HepG2 (cell line): ENCODE data around the gene CAMK2A. TPM values are rescaled to one million over a fixed set of nuclear protein-coding genes. Genes with fewer than 3 reads are reported as not detected.

Source experiments
- ATAC-seq: fragments of 200-7000 bp; cut with Tn5 transposase; 3 replicates; pipeline ENCODE4 v1.9.1; 2020; ENCODE audit warnings: mild to moderate bottlenecking, moderate library complexity
- BruUV-seq: library from RNA; stranded (reverse); fragments of 400-500 nt; replicated peaks from 2 replicates; lab custom pipeline; 2021; lab: Mats Ljungman, UMichigan
- CTCF ChIA-PET: fragments of 300-600 bp; formaldehyde crosslinking; extraction: SDS; loops from one replicate; lab custom pipeline; 2021; ENCODE audit warnings: low total read pairs, inconsistent platforms, low intra/inter-chr PET ratio; lab: Yijun Ruan, JAX
- POLR2A ChIA-PET: fragments of 350-600 bp; sonication (Branson Sonifier 250); formaldehyde crosslinking; loops from one replicate; lab custom pipeline; 2020; ENCODE audit warnings: antibody characterized with exemption, inconsistent platforms; lab: Yijun Ruan, JAX
- DNase-seq: peaks from one replicate; pipeline ENCODE4 v3.0.0-alpha.2; 2015; ENCODE audit warnings: low spot score
- FAIRE-seq: peaks from 3 replicates; lab custom pipeline; 2011; peaks lifted over from hg19 to GRCh38; lab: Jason Lieb, UNC
- H2AFZ ChIP-seq: one replicate; pipeline ENCODE4 v1.6.1; 2011; ENCODE audit warnings: low read length, inconsistent platforms
- H3K27ac ChIP-seq: fragments of 300-600 bp; 3 replicates; pipeline ENCODE4 v1.8.0; 2011; ENCODE audit warnings: mixed run types, mild to moderate bottlenecking, mixed read lengths, low read length, inconsistent platforms; ENCODE audit not compliant: insufficient read depth; ENCODE audit errors: extremely low read length
- H3K27me3 ChIP-seq, 2 experiments: fragments of 200-600 bp in 1 of 2; 2 replicates in 1 of 2; 3 replicates in 1 of 2; pipeline versions ENCODE4 v1.6.0 to v1.8.0; 2011; ENCODE audit warnings: low read length in 2 of 2, mild to moderate bottlenecking in 2 of 2, moderate library complexity in 2 of 2, inconsistent platforms in 1 of 2; ENCODE audit not compliant: insufficient read depth in 2 of 2, control insufficient read depth in 1 of 2
- H3K36me3 ChIP-seq, 2 experiments: fragments of 200-600 bp in 1 of 2; replicated peaks in 1 of 2; 2 replicates in 1 of 2; 3 replicates in 1 of 2; pipeline versions ENCODE4 v1.5.1 to v1.8.0; 2011; ENCODE audit warnings: low read length in 2 of 2, inconsistent platforms in 1 of 2; ENCODE audit not compliant: insufficient read depth in 2 of 2, control insufficient read depth in 1 of 2
- H3K4me1 ChIP-seq: 2 replicates; pipeline ENCODE4 v1.5.1; 2012; ENCODE audit warnings: low read length, inconsistent platforms; ENCODE audit not compliant: insufficient read depth
- H3K4me2 ChIP-seq: 2 replicates; pipeline ENCODE4 v1.6.0; 2011; ENCODE audit warnings: low read depth, low read length, inconsistent platforms
- H3K4me3 ChIP-seq, 3 experiments: fragments of 200-600 bp in 1 of 3; sonication (generic), shearing (Covaris generic) in 1 of 3; replicated peaks in 1 of 3; 2 replicates each; pipeline ENCODE4 v1.5.1; 2011 to 2016; ENCODE audit warnings: low read length in 3 of 3, inconsistent platforms in 2 of 3, low read depth in 2 of 3, mild to moderate bottlenecking in 2 of 3, control low read depth in 1 of 3, mixed read lengths in 1 of 3; ENCODE audit not compliant: insufficient read depth in 1 of 3
- H3K79me2 ChIP-seq: one replicate; pipeline ENCODE4 v1.6.1; 2011; ENCODE audit warnings: low read length, inconsistent platforms; ENCODE audit not compliant: insufficient read depth
- H3K9ac ChIP-seq: 2 replicates; pipeline ENCODE4 v1.6.0; 2011; ENCODE audit warnings: mild to moderate bottlenecking, low read depth, low read length, inconsistent platforms; ENCODE audit not compliant: insufficient read depth
- H3K9me3 ChIP-seq: 2 replicates; pipeline ENCODE4 v1.5.1; 2012; ENCODE audit warnings: mild to moderate bottlenecking, low read length
- H4K20me1 ChIP-seq: 2 replicates; pipeline ENCODE4 v1.6.0; 2011; ENCODE audit warnings: inconsistent platforms, mild to moderate bottlenecking, low read length, moderate library complexity; ENCODE audit not compliant: insufficient read depth
- ASH2L ChIP-seq: fragments of 300-600, 200-600 bp; sonication (generic); IDR thresholded peaks from 2 replicates; pipeline ENCODE4 v1.7.0; 2017; ENCODE audit warnings: low read depth, mild to moderate bottlenecking, moderate library complexity, mixed read lengths, low read length; ENCODE audit not compliant: insufficient read length
- KLF15 ChIP-seq: sonication (generic); formaldehyde crosslinking; IDR thresholded peaks from 2 replicates; pipeline ENCODE4 v1.8.1; 2023; ENCODE audit warnings: borderline replicate concordance, mild to moderate bottlenecking, inconsistent platforms, missing genetic modification reagents, mixed read lengths
- MTF2 ChIP-seq: sonication (generic); formaldehyde crosslinking; IDR thresholded peaks from 2 replicates; pipeline ENCODE4 v1.5.0; 2020; ENCODE audit warnings: missing genetic modification reagents, borderline replicate concordance
- MXI1 ChIP-seq: IDR thresholded peaks from 3 replicates; pipeline ENCODE4 v1.6.1; 2012; ENCODE audit warnings: low read depth, low read length, inconsistent platforms, borderline replicate concordance
- PLRG1 ChIP-seq: fragments of 450-650 bp; conservative IDR thresholded peaks from 2 replicates; pipeline ENCODE4 v1.6.1; 2016
- RCOR2 ChIP-seq: IDR thresholded peaks from 2 replicates; pipeline ENCODE4 v1.6.1; 2016; ENCODE audit warnings: missing biosample characterization, missing genetic modification reagents
- SALL2 ChIP-seq: sonication (generic); formaldehyde crosslinking; IDR thresholded peaks from 2 replicates; pipeline ENCODE4 v1.8.1; 2023; ENCODE audit warnings: mild to moderate bottlenecking, missing genetic modification reagents, inconsistent platforms
- SMARCC2 ChIP-seq: fragments of 450-650 bp; IDR thresholded peaks from 2 replicates; pipeline ENCODE4 v1.6.1; 2017; ENCODE audit warnings: antibody characterized with exemption, mild to moderate bottlenecking
- TCF7 ChIP-seq: sonication (generic); IDR thresholded peaks from 2 replicates; pipeline ENCODE4 v1.6.1; 2016; ENCODE audit warnings: antibody characterized with exemption, low read depth
- ZNF605 ChIP-seq: sonication (generic); formaldehyde crosslinking; IDR thresholded peaks from 2 replicates; pipeline ENCODE4 v1.8.0; 2022; ENCODE audit warnings: mild to moderate bottlenecking, missing genetic modification reagents
- WGBS: methylation state at CpG from one replicate; pipeline ENCODE4 v1.1.6; 2017; ENCODE audit warnings: low lambda C conversion rate; 5-methylcytosine and 5-hydroxymethylcytosine counted together
- in situ Hi-C: cut with HindIII; loops from 2 replicates; pipeline ENCODE4 v1.10.0; 2017; ENCODE audit warnings: low pct_unique_long_range_greater_than_20kb; ENCODE audit not compliant: extremely low pct_ligation_motif_present
- intact Hi-C: fragments of 100-400 bp; cut with micrococcal nuclease; formaldehyde crosslinking; loops from one replicate; pipeline ENCODE4 v1.10.0; 2022; ENCODE audit not compliant: unreplicated experiment
- polyA plus RNA-seq, 8 experiments: library from polyadenylated mRNA; depleted of rRNA in 3 of 8; stranded (reverse) in 7 of 8; unstranded in 1 of 8; fragments of >200 nt; fragmentation: Illumina TruSeq in 4 of 8; extraction: Trizol in 4 of 8; gene quantifications; 2 replicates each; pipeline versions ENCODE4 v1.2.1 to v1.2.3, GENCODE V29; 2011 to 2016; ENCODE audit warnings: low read depth in 4 of 8, missing spikeins in 1 of 8, mixed read lengths in 1 of 8; ENCODE audit not compliant: insufficient read depth in 1 of 8
- total RNA-seq, 5 experiments: library from RNA; depleted of rRNA; stranded (reverse); fragments of >200 nt; fragmentation: Illumina TruSeq; extraction: Trizol; gene quantifications; 2 replicates each; pipeline ENCODE4 v1.2.3, GENCODE V29; 2016; ENCODE audit warnings: low read depth in 1 of 5

The CAMK2A gene
- total and polyA plus RNA-seq, 2 of the 13 experiments (the other 11 are each of a cell fraction or from before 2014, with no cell fraction given) = 0.11 TPM; not detected in 1

- TF ChIP-seq ZNF605 (CRISPR knock-in tag) = no peak
- TF ChIP-seq MTF2 (CRISPR knock-in tag) = no peak
- no peak for TF ChIP-seq RCOR2 (CRISPR knock-in tag)
- no peak for TF ChIP-seq MXI1
- TF ChIP-seq SALL2 (CRISPR knock-in tag) = no peak
- TF ChIP-seq TCF7 = no peak
- TF ChIP-seq ASH2L = no peak
- TF ChIP-seq, all 625 proteins: peak for 0
Observed at GRCh38 chr5:150172556-150172955, 117.0 kb downstream of the CAMK2A start (continued).

DNA sequence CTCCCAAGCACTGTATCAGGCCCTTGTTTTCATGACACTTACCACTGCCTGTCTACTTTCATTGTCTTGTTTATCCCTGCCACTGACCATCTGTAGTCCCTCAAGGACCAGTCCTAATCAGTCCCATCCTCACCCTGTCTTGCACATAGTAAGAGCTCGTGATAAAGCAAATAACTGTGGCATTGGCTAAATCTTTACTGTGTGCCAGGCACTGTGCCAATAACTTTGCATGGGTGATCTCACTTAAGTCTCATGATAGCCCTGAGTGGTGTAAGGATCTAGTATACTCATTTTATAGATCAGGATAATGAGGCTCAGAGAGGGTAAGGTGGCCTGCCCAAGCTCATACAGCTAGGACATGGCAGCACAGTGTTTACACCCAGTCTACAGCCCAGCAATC, 117.4 kb downstream of the CAMK2A start:
- TF ChIP-seq PLRG1 (no peak), SMARCC2 (no peak), KLF15 (CRISPR knock-in tag) (no peak)
- TF ChIP-seq, all 625 proteins: peak for 0
- no TSS peak for BruUV-seq
- whole genome bisulfite sequencing = 5% methylated on average over 1 of the region's 1 CpG
- no peaks in the 10 kb centered on the region for H4K20me1 ChIP-seq
- no peak overlapping the region for H3K4me2 ChIP-seq
- POLR2A ChIA-PET = no interaction called here
- H3K27me3 ChIP-seq = peaks cover 0 to 23% of the 10 kb centered on the region in 2 experiments; a peak in 3 of 5 replicates
- peaks cover 11% of the 10 kb centered on the region for H3K4me1 ChIP-seq
- no peaks in the 10 kb centered on the region for H3K9me3 ChIP-seq
- in situ Hi-C loops = no loop called here
- FAIRE-seq (no peak), ATAC-seq (no peak), DNase-seq (no peak)
- H2AFZ ChIP-seq = no peak overlapping the region
- no peaks in the 10 kb centered on the region for H3K79me2 ChIP-seq
- CTCF ChIA-PET = no interaction called here
- H3K27ac ChIP-seq = no peak overlapping the region
- H3K36me3 ChIP-seq = no peaks in the 10 kb centered on the region
- no peak overlapping the region for H3K9ac ChIP-seq
- no peak overlapping the region for H3K4me3 ChIP-seq
- intact Hi-C loops = no loop called here

Other genes with a start within 250 kb of the CAMK2A start
- gene CSF1R, start 203.2 kb downstream of the CAMK2A start, total RNA-seq (2016; rRNA removed; fragmentation: Illumina TruSeq; extraction: Trizol) = not detected in 2 replicates
- gene CSF1R, start 203.2 kb downstream of the CAMK2A start, polyA plus RNA-seq (2011; rRNA removed) = 0.01 TPM in 1 of 2 replicates, not detected in the other
- 1.5 and 4.0 TPM in 2 replicates for gene PDGFRB, start 133.9 kb downstream of the CAMK2A start, total RNA-seq (2016; rRNA removed; fragmentation: Illumina TruSeq; extraction: Trizol)
- 15.3 and 21.0 TPM in 2 replicates for gene PDGFRB, start 133.9 kb downstream of the CAMK2A start, polyA plus RNA-seq (2011; rRNA removed)
- not detected in 2 replicates for gene CDX1, start 123.0 kb downstream of the CAMK2A start, total RNA-seq (2016; rRNA removed; fragmentation: Illumina TruSeq; extraction: Trizol)
- gene CDX1, start 123.0 kb downstream of the CAMK2A start, polyA plus RNA-seq (2011; rRNA removed) = 0.05 TPM in 1 of 2 replicates, not detected in the other
- not detected in 2 replicates for gene SLC6A7, start 99.7 kb downstream of the CAMK2A start, total RNA-seq (2016; rRNA removed; fragmentation: Illumina TruSeq; extraction: Trizol)
- not detected in 2 replicates for gene SLC6A7, start 99.7 kb downstream of the CAMK2A start, polyA plus RNA-seq (2011; rRNA removed)
- gene ARSI, start 13.1 kb upstream of the CAMK2A start, total RNA-seq (2016; rRNA removed; fragmentation: Illumina TruSeq; extraction: Trizol) = 17.6 and 33.9 TPM in 2 replicates
- 4.2 and 6.4 TPM in 2 replicates for gene ARSI, start 13.1 kb upstream of the CAMK2A start, polyA plus RNA-seq (2011; rRNA removed)
- gene TCOF1, start 67.9 kb upstream of the CAMK2A start, total RNA-seq (2016; rRNA removed; fragmentation: Illumina TruSeq; extraction: Trizol) = 41.6 and 44.5 TPM in 2 replicates
- gene TCOF1, start 67.9 kb upstream of the CAMK2A start, polyA plus RNA-seq (2011; rRNA removed) = 9.9 and 10.1 TPM in 2 replicates
- gene CD74, start 123.1 kb upstream of the CAMK2A start, total RNA-seq (2016; rRNA removed; fragmentation: Illumina TruSeq; extraction: Trizol) = 30.1 and 84.4 TPM in 2 replicates
- 34.1 and 56.4 TPM in 2 replicates for gene CD74, start 123.1 kb upstream of the CAMK2A start, polyA plus RNA-seq (2011; rRNA removed)
- gene RPS14, start 160.0 kb upstream of the CAMK2A start, total RNA-seq (2016; rRNA removed; fragmentation: Illumina TruSeq; extraction: Trizol) = 2,116 and 2,466 TPM in 2 replicates
- gene RPS14, start 160.0 kb upstream of the CAMK2A start, polyA plus RNA-seq (2011; rRNA removed) = 3,058 and 3,295 TPM in 2 replicates
- 22.1 and 26.2 TPM in 2 replicates for gene NDST1, start 218.4 kb upstream of the CAMK2A start, total RNA-seq (2016; rRNA removed; fragmentation: Illumina TruSeq; extraction: Trizol)
- 23.8 and 35.0 TPM in 2 replicates for gene NDST1, start 218.4 kb upstream of the CAMK2A start, polyA plus RNA-seq (2011; rRNA removed)